WTC11 (cell line): ENCODE results near the gene AHNAK. TPM values are rescaled to one million over a fixed set of nuclear protein-coding genes. Genes with fewer than 3 reads are reported as not detected.

Experiments used
- ATAC-seq: fragments of 200-7000 bp; cut with Tn5 transposase; 2 replicates; pipeline ENCODE4 v1.10.0; 2021; ENCODE audit warnings: mild to moderate bottlenecking, moderate library complexity
- CTCF ChIA-PET: fragments of 300-600 bp; sonication (Branson Sonifier 250); formaldehyde crosslinking; loops from one replicate; lab custom pipeline; 2021; ENCODE audit warnings: antibody characterized with exemption; lab: Charles Lee
- POLR2A ChIA-PET: fragments of 350-600 bp; sonication (Branson Sonifier 250); formaldehyde crosslinking; loops from one replicate; lab custom pipeline; 2021; ENCODE audit warnings: antibody characterized with exemption; lab: Charles Lee
- DNase-seq: peaks from one replicate; pipeline ENCODE4 v3.0.0; 2021; ENCODE audit warnings: low spot score
- H3K27ac Mint-ChIP-seq: 2 replicates; pipeline ENCODE4 v1.8.0; 2021; ENCODE audit warnings: mixed read lengths
- H3K27me3 Mint-ChIP-seq: 2 replicates; pipeline ENCODE4 v1.8.0; 2021; ENCODE audit warnings: low read depth, mild to moderate bottlenecking, moderate library complexity, mixed read lengths
- H3K36me3 Mint-ChIP-seq: 2 replicates; pipeline ENCODE4 v1.8.0; 2021; ENCODE audit warnings: mixed read lengths
- H3K4me1 Mint-ChIP-seq: 2 replicates; pipeline ENCODE4 v1.8.0; 2022; ENCODE audit warnings: mixed read lengths
- H3K4me3 Mint-ChIP-seq: 2 replicates; pipeline ENCODE4 v1.8.0; 2021; ENCODE audit warnings: mild to moderate bottlenecking, moderate library complexity, mixed read lengths
- H3K9me3 Mint-ChIP-seq: 2 replicates; pipeline ENCODE4 v1.8.0; 2021; ENCODE audit warnings: mixed read lengths
- AR ChIP-seq: fragments of 250-450 bp; sonication (Bioruptor Pico); IDR thresholded peaks from 2 replicates; pipeline ENCODE4 v1.9.0; 2021; ENCODE audit warnings: mild to moderate bottlenecking
- ATF1 ChIP-seq: sonication (generic); formaldehyde crosslinking; IDR thresholded peaks from 2 replicates; pipeline ENCODE4 v1.8.1; 2023; ENCODE audit warnings: mild to moderate bottlenecking, moderate library complexity, missing genetic modification reagents
- ATF3 ChIP-seq: sonication (generic); formaldehyde crosslinking; conservative IDR thresholded peaks from 2 replicates; pipeline ENCODE4 v1.8.1; 2022; ENCODE audit warnings: mild to moderate bottlenecking, missing genetic modification reagents
- CTCF ChIP-seq: fragments of 200-600 bp; IDR thresholded peaks from 2 replicates; pipeline ENCODE4 v1.8.0; 2022; ENCODE audit warnings: antibody characterized with exemption
- GTF2I ChIP-seq: fragments of 250-450 bp; sonication (Bioruptor Pico); conservative IDR thresholded peaks from 2 replicates; pipeline ENCODE4 v1.4.0; 2021; ENCODE audit warnings: mild to moderate bottlenecking
- JAZF1 ChIP-seq: fragments of 250-450 bp; sonication (Bioruptor Pico); IDR thresholded peaks from 2 replicates; pipeline ENCODE4 v1.9.0; 2021; ENCODE audit warnings: moderate library complexity, mild to moderate bottlenecking, inconsistent platforms
- JUN ChIP-seq: sonication (generic); formaldehyde crosslinking; IDR thresholded peaks from 2 replicates; pipeline ENCODE4 v1.8.0; 2023; ENCODE audit warnings: mild to moderate bottlenecking, missing genetic modification reagents
- NFATC4 ChIP-seq: fragments of 250-450 bp; sonication (Bioruptor Pico); IDR thresholded peaks from 2 replicates; pipeline ENCODE4 v1.9.0; 2021; ENCODE audit warnings: mild to moderate bottlenecking
- SMAD3 ChIP-seq: sonication (generic); formaldehyde crosslinking; IDR thresholded peaks from 2 replicates; pipeline ENCODE4 v1.8.0; 2022; ENCODE audit warnings: missing genetic modification reagents, mild to moderate bottlenecking, borderline replicate concordance
- SP1 ChIP-seq: sonication (generic); formaldehyde crosslinking; conservative IDR thresholded peaks from 2 replicates; pipeline ENCODE4 v1.8.1; 2022; ENCODE audit warnings: missing genetic modification reagents
- TCF7 ChIP-seq: sonication (generic); formaldehyde crosslinking; IDR thresholded peaks from 2 replicates; pipeline ENCODE4 v1.8.0; 2022; ENCODE audit warnings: mild to moderate bottlenecking, low read depth, missing genetic modification reagents, moderate library complexity
- TEAD4 ChIP-seq: sonication (generic); formaldehyde crosslinking; IDR thresholded peaks from 2 replicates; pipeline ENCODE4 v1.8.0; 2022; ENCODE audit warnings: mild to moderate bottlenecking, missing genetic modification reagents
- TP53 ChIP-seq: sonication (generic); formaldehyde crosslinking; IDR thresholded peaks from 2 replicates; pipeline ENCODE4 v1.8.1; 2023; ENCODE audit warnings: mild to moderate bottlenecking, missing genetic modification reagents
- ZNF138 ChIP-seq: sonication (generic); formaldehyde crosslinking; conservative IDR thresholded peaks from 2 replicates; pipeline ENCODE4 v1.8.1; 2022; ENCODE audit warnings: mild to moderate bottlenecking, moderate library complexity, missing genetic modification reagents
- ZNF219 ChIP-seq: sonication (generic); formaldehyde crosslinking; IDR thresholded peaks from 2 replicates; pipeline ENCODE4 v1.8.0; 2023; ENCODE audit warnings: missing genetic modification reagents, mild to moderate bottlenecking, borderline replicate concordance
- ZNF416 ChIP-seq: fragments of 250-450 bp; sonication (Bioruptor Pico); IDR thresholded peaks from 2 replicates; pipeline ENCODE4 v1.9.0; 2021; ENCODE audit warnings: mild to moderate bottlenecking, inconsistent platforms
- ZNF423 ChIP-seq: fragments of 250-450 bp; sonication (Bioruptor Pico); IDR thresholded peaks from 2 replicates; pipeline ENCODE4 v2.1.2; 2022; ENCODE audit warnings: mild to moderate bottlenecking, moderate library complexity
- ZNF425 ChIP-seq: fragments of 250-450 bp; sonication (Bioruptor Pico); conservative IDR thresholded peaks from 2 replicates; pipeline ENCODE4 v1.9.0; 2021; ENCODE audit warnings: mild to moderate bottlenecking
- ZNF671 ChIP-seq: fragments of 250-450 bp; sonication (Bioruptor Pico); IDR thresholded peaks from 2 replicates; pipeline ENCODE4 v1.8.0; 2021; ENCODE audit warnings: mild to moderate bottlenecking
- total RNA-seq: library from RNA; stranded (reverse); gene quantifications from 3 replicates; pipeline ENCODE4 v1.2.3, GENCODE V29; 2021

AHNAK gene
- total RNA-seq, 1 experiment from 2014 or later = 21.0 TPM

GRCh38 chr11:62542750-62543567 is 3.6 kb downstream of the AHNAK start (continued):
- TF ChIP-seq ATF1 (CRISPR knock-in tag) (no peak), SMAD3 (CRISPR knock-in tag) (no peak), ZNF219 (CRISPR knock-in tag) (no peak), ZNF425 (CRISPR knock-in tag) (no peak), JAZF1 (CRISPR knock-in tag) (no peak), ZNF671 (CRISPR knock-in tag) (no peak), TP53 (CRISPR knock-in tag) (no peak), TCF7 (CRISPR knock-in tag) (no peak)

GRCh38 chr11:62542111-62542745 is 4.4 kb downstream of the AHNAK start:
- peak overlapping the region; percentile 86; the same call in 1 of the 2 replicates for H3K27ac Mint-ChIP-seq
- TF ChIP-seq AR (no peak), SP1 (CRISPR knock-in tag) (no peak), TEAD4 (CRISPR knock-in tag) (no peak), GTF2I (no peak)
- H3K9me3 Mint-ChIP-seq = no peaks in the 10 kb centered on the region
- H3K4me1 Mint-ChIP-seq = peaks cover 39% of the 10 kb centered on the region
- H3K4me3 Mint-ChIP-seq = peak overlapping the region; percentile 51
- ChIA-PET POLR2A (interaction anchor here (0.6 to 1.7 kb wide), 10 partner anchors 10 to 406 kb away, joined by 3 to 18 read pairs (median 4); partner anchors contain the start of genes C11orf98, CSKMT and EEF1G), CTCF (interaction anchor here (0.6 to 13.3 kb wide), 57 partner anchors 8 to 707 kb away, joined by 3 to 552 read pairs (median 9); partner anchors contain the start of genes ASRGL1, B3GAT3, BSCL2 and EEF1G)
- no peaks in the 10 kb centered on the region for H3K36me3 Mint-ChIP-seq
- ATAC-seq (peak; percentile 2), DNase-seq (peak; percentile 33)
- peaks cover 58% of the 10 kb centered on the region for H3K27me3 Mint-ChIP-seq

GRCh38 chr11:62540804-62541701 is 5.6 kb downstream of the AHNAK start:
- Mint-ChIP-seq H3K4me1 (peaks cover 45% of the 10 kb centered on the region), H3K4me3 (no peak overlapping the region), H3K36me3 (no peaks in the 10 kb centered on the region), H3K9me3 (no peaks in the 10 kb centered on the region), H3K27me3 (peaks cover 51% of the 10 kb centered on the region), H3K27ac (0 out of 2 replicates have a peak overlapping the region, but pooled peaks have one; percentile 16)
- ChIA-PET POLR2A (no interaction called here), CTCF (interaction anchor here (2.3 to 13.3 kb wide), 3 partner anchors 42 to 117 kb away, joined by 25 to 552 read pairs (median 122); partner anchors contain the start of gene SCGB1A1)
- DNase-seq (no peak), ATAC-seq (no peak)
- TF ChIP-seq ZNF138 (CRISPR knock-in tag) (no peak), ZNF423 (CRISPR knock-in tag) (no peak), ZNF416 (CRISPR knock-in tag) (no peak), ATF3 (CRISPR knock-in tag) (no peak), CTCF (no peak), TCF7 (CRISPR knock-in tag) (no peak), ZNF219 (CRISPR knock-in tag) (no peak), JUN (no peak), NFATC4 (CRISPR knock-in tag) (no peak)
